ENCODE measurements around the gene ASIC2. TPM values are rescaled to one million over a fixed set of nuclear protein-coding genes. Genes with fewer than 3 reads are reported as not detected.

ASIC2 gene
- total and polyA plus RNA-seq, 2 donors (not counting 3 experiments of a cell fraction or from before 2014, with no cell fraction given), result not detected

GRCh38 chr17:33205552-33205951 lies 87.5 kb downstream of the ASIC2 start:
- FAIRE-seq (no peak), DNase-seq (ENCODE audit: low read depth, low spot score) (no peak)
- no peak overlapping the region for H3K27ac ChIP-seq (ENCODE audit: insufficient read depth, low read depth, low read length)
- no peaks in the 10 kb centered on the region for H3K79me2 ChIP-seq (ENCODE audit: control insufficient read depth, insufficient read depth, low read length)
- dilution Hi-C loops (cut with MboI; ENCODE audit: extremely low pct_ligation_motif_present, low sequenced_read_pairs) (no loop called here), intact Hi-C loops (cut with micrococcal nuclease) (no loop called here)
- no peak overlapping the region for H3K4me2 ChIP-seq (ENCODE audit: insufficient read depth, low read length)
- H3K4me1 ChIP-seq (ENCODE audit: control insufficient read depth, extremely low read depth, insufficient read depth, low read length), result no peaks in the 10 kb centered on the region
- ChIA-PET CTCF (no interaction called here), POLR2A (no interaction called here)
- H3K4me3 ChIP-seq (replicated peaks in 1 of 3; ENCODE audit: insufficient read depth in 1 of 3, low read depth in 1 of 3, low read length in 3 of 3), result no peak overlapping the region
- TF ChIP-seq EZH2 (IDR thresholded peaks at IDR 0.05; ENCODE audit: borderline replicate concordance, low read depth, low read length, severe bottlenecking) (no peak), MYC (IDR thresholded peaks at IDR 0.05; ENCODE audit: low read depth, low read length) (no peak), POLR2AphosphoS5 (IDR thresholded peaks at IDR 0.05; ENCODE audit: insufficient read depth, low read depth, low read length) (no peak), CTCF (IDR thresholded peaks at IDR 0.05; ENCODE audit: extremely low read depth in 1 of 2, insufficient read depth in 1 of 2, low read depth in 1 of 2, low read length in 2 of 2) (no peak), MAX (IDR thresholded peaks at IDR 0.05; ENCODE audit: insufficient read depth, insufficient read length) (no peak), POLR2A (IDR thresholded peaks at IDR 0.05; ENCODE audit: low read depth, low read length) (no peak), GATA2 (IDR thresholded peaks at IDR 0.05; ENCODE audit: insufficient read depth, insufficient read length, low read depth, low read length) (no peak), JUN (IDR thresholded peaks at IDR 0.05; ENCODE audit: borderline replicate concordance, insufficient read depth, insufficient read length, low read depth) (no peak), FOS (IDR thresholded peaks at IDR 0.05; ENCODE audit: borderline replicate concordance, insufficient read depth, low read length) (no peak)
- no peaks in the 10 kb centered on the region for H3K27me3 ChIP-seq (ENCODE audit: control insufficient read depth in 2 of 2, insufficient read depth in 2 of 2, low read length in 2 of 2)
- no peaks in the 10 kb centered on the region for H3K36me3 ChIP-seq (ENCODE audit: control insufficient read depth in 2 of 2, extremely low read depth in 1 of 2, insufficient read depth in 2 of 2, low read length in 2 of 2)
- no peak overlapping the region for H2AFZ ChIP-seq (ENCODE audit: low read depth, low read length)
- no peaks in the 10 kb centered on the region for H3K9me1 ChIP-seq (replicated peaks; ENCODE audit: control insufficient read depth, extremely low read depth, insufficient read depth, low read length)
- H3K9ac ChIP-seq (replicated peaks; ENCODE audit: extremely low read depth, insufficient read depth, low read length), result no peak overlapping the region
- H4K20me1 ChIP-seq (replicated peaks; ENCODE audit: control insufficient read depth, extremely low read depth, insufficient read depth, low read length), result no peaks in the 10 kb centered on the region
- no TSS peak for BruUV-seq (replicated peaks)
- no peaks in the 10 kb centered on the region for H3K9me3 ChIP-seq (replicated peaks; ENCODE audit: control insufficient read depth, insufficient read depth, low read length)

Measured in endothelial cell of umbilical vein (primary cell).